HG02840 (cell line): ENCODE data around the gene DDX56.

ENCODE experiments used
- ATAC-seq: cut with Tn5 transposase; IDR thresholded peaks from one replicate; pipeline ENCODE4 v1.9.1; 2021; ENCODE audit warnings: mild to moderate bottlenecking, moderate library complexity, moderate number of reproducible peaks; ENCODE audit not compliant: unreplicated experiment, low FRiP score

The DDX56 gene

DNA sequence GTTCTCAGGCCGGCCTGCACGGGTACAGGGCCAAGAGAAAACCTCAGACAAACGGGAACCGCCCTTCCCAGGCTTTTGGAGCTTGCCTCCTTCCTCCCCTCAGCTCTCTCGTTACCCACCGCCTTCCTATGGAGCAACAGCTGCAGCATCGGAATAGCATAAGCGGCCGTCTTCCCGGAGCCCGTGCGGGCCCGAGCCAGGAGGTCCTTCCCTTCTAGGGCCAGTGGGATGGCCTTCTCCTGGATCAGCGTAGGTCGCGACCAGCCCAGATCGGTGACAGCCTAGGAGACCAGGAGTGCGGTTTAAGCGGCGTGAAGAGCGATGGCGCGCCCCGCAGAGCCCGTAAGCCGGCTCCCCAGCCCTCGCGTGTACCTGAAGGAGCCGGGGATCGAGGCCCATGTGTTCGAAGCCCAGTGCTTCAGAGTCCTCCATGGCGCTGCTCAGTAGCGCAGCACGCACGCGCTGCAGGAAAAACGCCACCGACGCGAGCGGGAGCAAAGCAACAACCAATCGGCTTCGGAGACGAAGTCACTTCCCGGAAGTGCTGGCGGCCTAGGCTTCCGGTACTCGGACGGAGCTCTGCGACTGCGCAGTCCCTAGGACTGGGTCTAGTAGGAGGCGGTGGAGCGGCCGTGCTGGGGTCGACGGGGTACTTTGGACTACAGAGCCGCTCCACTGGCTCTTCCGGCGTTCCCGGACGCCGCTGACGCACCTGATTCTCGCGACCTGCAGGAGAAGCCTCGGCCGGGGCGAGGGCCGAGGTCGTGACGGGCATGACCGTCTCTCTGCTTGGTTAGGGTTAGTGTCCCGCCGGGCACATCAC is at the start of gene DDX56:
DDX56 (minus strand) TSS at position 445 of the 823 bp plus-strand sequence; CDS start at position 432, 13 bp downstream.
- peak; percentile 91 for ATAC-seq

GRCh38 chr7:44622342-44623151 is 48.8 kb upstream of the DDX56 start:
- ATAC-seq = peak; percentile 52

- ATAC-seq = no peak
Observed at GRCh38 chr7:44621750-44622103, 48.0 kb upstream of the DDX56 start.

DNA sequence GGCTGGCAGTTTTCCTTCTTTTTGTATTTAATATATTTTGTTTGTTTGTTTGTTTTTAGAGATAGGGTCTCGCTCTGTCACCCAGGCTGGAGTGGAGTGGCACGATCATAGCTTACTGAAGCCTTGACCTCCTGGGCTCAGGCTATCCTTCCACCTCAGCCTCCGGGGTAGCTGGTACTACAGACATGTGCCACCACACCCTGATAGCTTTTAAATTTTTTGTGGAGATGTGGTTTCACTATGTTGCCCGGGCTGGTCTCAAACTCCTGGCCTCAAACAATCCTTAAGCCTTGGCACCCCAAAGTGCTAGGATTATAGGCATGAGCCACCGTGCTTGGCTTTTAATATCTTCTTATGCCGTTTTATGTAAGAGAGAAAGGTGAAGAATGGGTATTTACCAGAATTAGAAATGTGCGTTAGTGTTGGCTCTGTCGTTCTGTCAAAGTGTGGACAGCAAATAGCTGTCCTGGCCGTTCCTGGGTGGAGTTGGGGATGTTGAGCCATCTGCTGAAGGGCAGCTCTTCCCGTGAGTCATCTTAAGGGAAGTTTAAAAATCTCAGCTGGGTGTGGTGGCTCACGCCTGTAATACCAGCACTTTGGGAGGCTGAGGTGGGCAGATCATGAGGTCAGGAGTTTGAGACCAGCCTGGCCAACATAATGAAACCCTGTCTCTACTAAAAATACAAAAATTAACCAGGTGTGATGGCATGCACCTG is 47.5 kb upstream of the DDX56 start:
- no peak for ATAC-seq

- no peak for ATAC-seq
Observed at GRCh38 chr7:44618753-44619152, 45.0 kb upstream of the DDX56 start.

DNA sequence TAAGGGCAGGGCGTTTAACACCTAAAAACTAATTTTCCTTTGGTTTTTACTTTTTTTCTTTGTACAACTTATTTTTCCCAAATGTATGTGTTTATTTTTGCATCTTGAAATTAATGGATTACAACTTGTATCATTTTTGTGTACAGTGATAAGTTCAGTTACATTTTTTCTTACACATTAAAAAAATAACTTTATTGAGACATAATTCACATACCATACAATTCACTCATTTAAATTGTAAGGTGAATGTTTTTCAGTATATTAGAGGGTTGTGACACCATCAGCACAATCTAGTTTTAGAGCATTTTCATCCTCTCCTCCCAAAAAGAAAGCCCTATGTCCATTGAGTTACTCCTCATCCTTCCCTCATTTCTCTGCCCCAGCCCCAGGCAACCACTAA is 44.3 kb upstream of the DDX56 start:
- no peak for ATAC-seq

DNA sequence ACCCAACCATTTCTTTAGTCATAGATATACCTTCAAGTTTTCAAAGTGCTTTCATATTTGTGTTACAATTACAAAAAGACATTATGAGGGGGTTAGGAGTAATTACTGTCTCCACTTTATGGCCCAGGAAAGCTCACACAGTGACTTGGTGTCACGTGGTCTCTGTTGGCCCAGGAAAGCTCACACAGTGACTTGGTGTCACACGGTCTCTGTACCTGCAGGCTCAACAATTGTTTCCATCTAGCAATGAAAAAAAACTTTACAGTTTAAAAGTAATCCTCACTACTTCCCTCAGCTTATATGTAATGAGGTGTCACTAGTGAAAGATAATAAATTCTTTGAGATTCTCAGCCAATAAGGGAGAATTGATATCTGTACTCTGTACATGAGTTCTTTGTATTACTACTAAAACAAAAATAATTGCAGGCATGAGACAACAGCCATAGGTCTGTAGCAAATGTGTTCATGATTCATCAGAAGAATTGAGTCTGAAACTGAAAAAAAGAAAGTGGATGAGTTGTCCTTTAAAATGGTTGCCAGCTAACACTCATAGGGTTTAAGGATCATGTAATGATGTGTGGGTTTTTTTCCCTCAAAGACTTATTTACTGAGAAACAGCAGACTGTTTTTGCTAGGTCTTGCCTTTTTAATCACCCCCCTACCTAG is 43.6 kb upstream of the DDX56 start:
- ATAC-seq = no peak

GRCh38 chr7:44616545-44616944 is 42.8 kb upstream of the DDX56 start:
- no peak for ATAC-seq

DNA sequence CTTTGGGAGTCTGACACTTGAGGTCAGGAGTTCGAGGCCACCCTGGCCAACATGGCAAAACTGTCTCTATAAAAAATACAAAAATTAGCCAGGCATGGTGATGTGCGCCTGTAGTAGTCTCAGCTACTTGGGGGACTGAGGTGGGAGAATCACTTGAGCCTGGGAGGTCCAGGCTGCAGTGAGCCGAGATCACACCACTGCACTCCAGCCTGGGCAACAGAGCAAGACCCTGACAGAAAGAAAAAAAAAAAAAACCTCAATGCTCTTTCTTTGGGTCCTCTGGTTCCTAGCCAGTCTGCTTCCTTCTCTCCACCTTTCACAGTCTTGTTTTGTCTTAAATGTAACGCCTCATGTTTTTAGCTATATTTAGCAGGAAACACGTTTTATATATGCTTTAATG is 42.1 kb upstream of the DDX56 start:
- ATAC-seq = no peak

DNA sequence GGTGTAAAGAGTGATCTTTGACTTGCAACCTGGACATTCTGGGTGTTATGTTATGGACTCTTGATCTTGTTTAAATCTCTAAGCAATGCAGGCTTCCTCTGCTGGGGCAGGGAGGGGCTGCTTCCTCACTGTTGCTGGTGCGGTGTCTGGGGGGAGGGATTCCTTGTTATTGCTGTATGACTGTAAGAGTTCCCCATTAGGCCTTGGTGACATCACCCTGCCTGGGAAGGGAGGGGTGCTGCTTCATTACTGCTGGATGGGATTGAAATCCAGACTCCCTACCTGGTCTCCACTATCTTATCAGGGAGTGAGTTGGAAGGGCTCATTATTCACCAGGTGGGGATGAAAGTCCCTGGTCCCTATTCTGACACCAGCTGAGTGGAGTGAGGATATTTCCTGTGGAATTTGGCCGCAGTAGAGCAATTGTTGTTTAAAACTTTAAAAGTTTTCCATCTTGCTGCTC is 41.5 kb upstream of the DDX56 start:
- ATAC-seq = no peak

GRCh38 chr7:44609829-44610228 is 36.1 kb upstream of the DDX56 start:
- no peak for ATAC-seq

- ATAC-seq = no peak
Observed at GRCh38 chr7:44608916-44609648, 35.4 kb upstream of the DDX56 start.

DNA sequence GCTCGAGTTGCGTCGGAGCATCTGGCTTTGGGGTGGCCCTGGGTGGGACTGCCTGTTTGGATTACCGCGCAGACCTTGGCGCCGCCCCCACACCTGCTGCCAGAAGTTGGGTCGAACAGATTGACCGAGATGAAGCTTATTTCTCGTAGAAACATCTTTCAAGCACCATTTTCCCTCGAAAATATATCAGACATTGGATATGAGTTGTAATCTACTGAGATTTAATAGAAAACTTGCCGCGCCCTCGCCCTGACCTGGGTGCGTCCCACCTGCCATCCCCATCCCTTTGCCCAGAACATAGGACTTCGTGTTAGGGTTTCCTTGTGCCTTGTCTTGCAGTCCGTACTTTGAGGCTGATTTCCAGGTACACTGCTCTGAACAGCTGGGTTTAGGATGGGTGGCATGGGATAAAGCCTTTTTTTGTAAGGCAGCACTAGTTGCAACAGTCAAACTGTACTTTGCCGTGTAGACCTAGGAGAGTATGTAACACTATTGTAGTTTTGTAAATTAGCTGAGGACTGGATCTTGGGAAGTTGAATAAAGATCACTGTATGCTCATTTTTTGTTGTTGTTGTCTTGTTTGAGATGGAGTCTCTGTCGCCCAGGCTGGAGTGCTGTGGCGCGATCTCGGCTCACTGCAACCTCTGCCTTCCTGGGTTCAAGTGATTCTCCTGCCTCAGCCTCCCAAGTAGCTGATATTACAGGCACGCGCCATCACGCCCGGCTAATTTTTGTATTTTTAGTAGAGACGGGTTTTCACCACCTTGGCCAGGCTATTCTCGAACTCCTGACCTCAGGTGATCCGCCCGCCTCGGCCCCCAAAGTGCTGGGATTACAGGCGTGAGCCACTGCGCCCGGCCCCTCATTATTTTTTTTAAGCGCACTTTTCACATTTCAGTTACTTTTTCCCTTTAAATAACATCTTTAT is 33.7 kb upstream of the DDX56 start:
- ATAC-seq = no peak

- ATAC-seq = peak; percentile 94
Observed at GRCh38 chr7:44606341-44607140, 32.8 kb upstream of the DDX56 start, which contains the start of gene OGDH. Gene OGDH, plus strand, starts transcription at chr7:44606627. Its CDS starts 17,717 bp downstream, at chr7:44624344.

DNA sequence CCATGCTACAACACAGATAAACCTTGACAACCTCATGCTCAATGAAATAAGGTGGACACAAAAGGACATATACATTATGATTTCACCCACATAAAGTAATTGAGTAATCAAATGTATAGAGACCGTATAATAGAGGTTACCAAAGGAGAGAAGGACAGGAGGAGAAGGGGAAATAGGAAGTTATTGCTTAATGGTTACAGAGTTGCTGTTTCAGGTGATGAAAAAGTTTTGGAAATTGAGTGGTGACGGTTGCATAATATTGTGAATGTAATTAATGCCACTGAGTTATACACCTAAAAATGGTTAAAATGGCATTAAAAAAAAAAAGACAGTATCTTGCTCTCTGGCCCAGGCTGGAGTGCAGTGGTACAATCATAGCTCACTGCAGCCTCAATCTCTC is 31.2 kb upstream of the DDX56 start:
- ATAC-seq = no peak

DNA sequence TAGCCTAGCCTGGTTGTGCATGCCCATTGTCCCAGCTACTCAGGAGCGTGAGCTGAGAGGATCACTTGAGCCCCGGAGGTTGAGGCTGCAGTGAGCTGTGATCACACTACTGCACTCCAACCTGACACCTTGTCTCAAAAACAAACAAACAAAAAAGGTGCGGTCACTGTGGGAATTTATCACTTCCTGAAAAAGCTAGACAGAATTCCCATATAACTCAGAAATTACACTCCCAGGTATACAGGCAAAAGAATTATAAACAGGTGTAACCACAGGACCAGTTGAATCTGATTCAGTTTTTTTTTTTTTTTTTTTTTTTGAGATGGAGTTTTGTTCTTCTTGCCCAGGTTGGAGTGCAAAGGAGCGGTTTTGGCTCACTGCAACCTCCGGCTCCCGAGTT is 29.5 kb upstream of the DDX56 start:
- no peak for ATAC-seq

DNA sequence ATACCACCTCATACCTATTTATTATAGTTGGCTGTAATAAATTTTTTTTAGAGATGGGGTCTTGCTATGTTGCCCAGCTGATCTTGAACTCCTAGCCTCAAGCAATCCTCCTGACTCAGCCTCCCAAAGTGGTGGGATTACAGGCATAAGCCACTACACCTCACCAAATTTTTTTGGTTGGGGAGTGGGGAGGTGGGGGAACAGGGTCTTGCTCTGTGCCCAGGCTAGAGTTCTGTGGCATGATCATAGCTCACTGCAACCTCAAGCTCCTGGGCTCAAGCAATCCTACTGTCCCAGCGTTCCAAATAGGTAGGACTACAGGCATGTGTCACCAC is 28.8 kb upstream of the DDX56 start:
- ATAC-seq = no peak

- no peak for ATAC-seq
Observed at GRCh38 chr7:44599222-44599621, 25.5 kb upstream of the DDX56 start.
